GM10248 (cell line): ENCODE results near the gene NAXD.

Experiments used
- CTCF ChIA-PET: fragments of 300-600 bp; sonication (Branson Sonifier 250); formaldehyde crosslinking; extraction: SDS; loops from one replicate; lab custom pipeline; 2021; ENCODE audit warnings: antibody characterized with exemption; lab: Yijun Ruan, JAX
- POLR2A ChIA-PET: fragments of 350-650 bp; sonication (Branson Sonifier 250); formaldehyde crosslinking; extraction: SDS; loops from one replicate; lab custom pipeline; 2020; ENCODE audit warnings: antibody characterized with exemption; lab: Yijun Ruan, JAX
- DNase-seq: peaks from one replicate; pipeline ENCODE4 v3.0.0; 2012; ENCODE audit errors: extremely low spot score
- TF ChIP-seq, protein P1 (sequence below): IDR thresholded peaks from 2 replicates; pipeline ENCODE4 v1.5.1; 2012; ENCODE audit warnings: mild to moderate bottlenecking, low read depth; ENCODE audit errors: extremely low read depth, missing control alignments, control extremely low read depth

Gene NAXD

DNA sequence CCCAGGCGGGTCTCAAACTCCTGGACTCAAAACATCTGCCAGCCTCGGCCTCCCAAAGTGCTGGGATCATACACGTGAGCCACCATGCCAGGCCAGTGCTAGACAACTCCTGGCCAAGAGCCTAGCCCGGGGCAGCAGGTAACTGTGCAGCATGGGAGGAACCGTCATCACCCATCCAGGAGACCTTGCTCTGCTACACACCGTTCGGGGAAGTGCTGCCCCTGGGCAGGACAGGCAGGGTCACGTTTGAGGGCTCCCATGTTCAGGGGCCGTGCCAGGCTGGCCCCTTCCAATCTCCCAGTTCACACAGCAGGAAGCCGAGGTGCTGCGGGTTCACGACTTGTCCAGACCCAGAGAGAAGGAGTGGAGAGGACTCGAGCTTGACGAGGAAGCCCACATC is 35.1 kb downstream of the NAXD start:
- DNase-seq = no peak
- ChIA-PET POLR2A (no interaction called here), CTCF (interaction anchor here (1.7 kb wide), 1 partner anchor 195 kb away, joined by 4 read pairs; no protein-coding TSS in a partner anchor)

DNA sequence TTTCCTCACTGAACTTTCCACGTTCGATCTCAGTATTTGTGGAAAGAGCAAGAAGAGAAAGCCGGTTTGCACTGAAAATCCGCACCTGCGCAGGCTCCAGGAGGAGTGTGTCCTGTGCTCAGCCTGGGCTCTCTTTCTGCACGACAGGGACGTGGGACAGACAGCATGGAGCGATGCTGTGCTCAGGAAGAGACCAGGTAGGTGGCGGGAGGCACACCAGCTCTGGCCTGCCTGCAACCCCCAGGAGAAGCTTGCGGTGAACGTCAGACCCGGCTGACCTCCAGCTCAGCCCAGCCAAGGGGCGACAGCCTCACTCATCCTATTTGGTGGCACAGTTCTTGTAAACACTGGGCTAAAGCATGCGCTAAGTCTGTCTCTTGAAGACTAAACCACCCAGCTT is 35.9 kb downstream of the NAXD start:
- ChIA-PET CTCF (interaction anchor here (1.0 to 1.7 kb wide), 2 partner anchors 9 to 195 kb away, joined by 3 to 4 read pairs; no protein-coding TSS in a partner anchor), POLR2A (no interaction called here)
- TF ChIP-seq, protein P1, sequence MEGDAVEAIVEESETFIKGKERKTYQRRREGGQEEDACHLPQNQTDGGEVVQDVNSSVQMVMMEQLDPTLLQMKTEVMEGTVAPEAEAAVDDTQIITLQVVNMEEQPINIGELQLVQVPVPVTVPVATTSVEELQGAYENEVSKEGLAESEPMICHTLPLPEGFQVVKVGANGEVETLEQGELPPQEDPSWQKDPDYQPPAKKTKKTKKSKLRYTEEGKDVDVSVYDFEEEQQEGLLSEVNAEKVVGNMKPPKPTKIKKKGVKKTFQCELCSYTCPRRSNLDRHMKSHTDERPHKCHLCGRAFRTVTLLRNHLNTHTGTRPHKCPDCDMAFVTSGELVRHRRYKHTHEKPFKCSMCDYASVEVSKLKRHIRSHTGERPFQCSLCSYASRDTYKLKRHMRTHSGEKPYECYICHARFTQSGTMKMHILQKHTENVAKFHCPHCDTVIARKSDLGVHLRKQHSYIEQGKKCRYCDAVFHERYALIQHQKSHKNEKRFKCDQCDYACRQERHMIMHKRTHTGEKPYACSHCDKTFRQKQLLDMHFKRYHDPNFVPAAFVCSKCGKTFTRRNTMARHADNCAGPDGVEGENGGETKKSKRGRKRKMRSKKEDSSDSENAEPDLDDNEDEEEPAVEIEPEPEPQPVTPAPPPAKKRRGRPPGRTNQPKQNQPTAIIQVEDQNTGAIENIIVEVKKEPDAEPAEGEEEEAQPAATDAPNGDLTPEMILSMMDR = no peak
- no peak for DNase-seq

More for the DNA sequence above, 35.1 kb downstream of the NAXD start:
- TF ChIP-seq, protein P1 = no peak

DNA sequence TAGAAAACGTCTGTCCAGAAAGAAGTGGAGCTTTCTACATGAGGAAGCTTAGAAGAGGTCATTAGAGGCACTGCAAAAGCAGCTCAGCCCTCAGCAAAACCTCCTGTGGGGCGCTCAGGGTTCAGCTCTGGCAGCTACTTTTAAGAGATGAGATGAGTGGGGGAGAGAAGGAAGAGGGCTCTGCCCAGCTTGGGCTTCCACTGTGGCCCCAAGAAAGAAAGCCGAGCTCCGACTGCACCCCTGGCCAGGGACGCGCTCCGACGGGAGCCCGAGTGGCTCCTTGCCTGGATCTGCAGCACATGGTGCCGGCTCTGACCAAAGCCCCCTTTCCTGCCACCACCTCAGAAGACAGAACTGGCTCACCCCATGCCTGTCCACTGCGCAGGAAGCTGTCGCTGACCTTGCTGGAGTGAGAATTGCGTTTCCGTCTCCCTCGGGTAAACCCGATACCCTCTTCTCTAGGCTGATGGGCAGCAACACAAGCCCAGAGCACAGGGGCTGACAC is 36.4 kb downstream of the NAXD start:
- ChIA-PET CTCF (interaction anchor here (1.0 to 1.3 kb wide), 2 partner anchors 8 to 61 kb away, joined by 3 read pairs; no protein-coding TSS in a partner anchor), POLR2A (interaction anchor here (0.5 kb wide), 1 partner anchor 64 kb away, joined by 3 read pairs; no protein-coding TSS in a partner anchor)
- no peak for DNase-seq
- TF ChIP-seq, protein P1 = no peak

DNA sequence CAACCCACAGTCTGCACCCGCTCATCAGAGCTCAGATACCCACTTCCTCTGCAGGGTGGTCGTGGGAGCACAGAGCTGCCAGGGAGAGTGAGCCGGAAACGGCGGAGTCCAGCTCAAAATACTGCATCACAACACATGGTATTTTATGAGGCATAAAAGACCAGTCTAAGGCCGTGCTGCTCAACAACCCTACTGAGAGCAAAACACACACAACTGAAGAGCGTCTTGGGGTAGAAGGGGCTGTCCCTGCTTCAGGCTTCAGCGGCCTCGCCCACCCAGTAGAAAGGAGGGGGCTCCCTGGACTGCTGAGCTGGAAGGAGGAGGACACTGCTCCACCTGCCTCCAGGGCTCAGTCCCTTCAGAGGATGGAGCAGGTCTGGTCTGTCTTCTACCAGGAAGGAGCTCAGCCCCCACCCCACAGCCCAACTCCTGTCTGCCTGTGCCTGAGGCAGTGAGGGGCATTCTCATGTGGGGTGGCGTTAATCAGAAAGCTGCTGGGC is 36.9 kb downstream of the NAXD start:
- ChIA-PET CTCF (interaction anchor here (0.7 to 1.7 kb wide), 4 partner anchors 8 to 60 kb away, joined by 3 to 7 read pairs (median 3); no protein-coding TSS in a partner anchor), POLR2A (interaction anchor here (0.5 kb wide), 1 partner anchor 63 kb away, joined by 3 read pairs; no protein-coding TSS in a partner anchor)
- no peak for DNase-seq
- TF ChIP-seq, protein P1 = no peak

DNA sequence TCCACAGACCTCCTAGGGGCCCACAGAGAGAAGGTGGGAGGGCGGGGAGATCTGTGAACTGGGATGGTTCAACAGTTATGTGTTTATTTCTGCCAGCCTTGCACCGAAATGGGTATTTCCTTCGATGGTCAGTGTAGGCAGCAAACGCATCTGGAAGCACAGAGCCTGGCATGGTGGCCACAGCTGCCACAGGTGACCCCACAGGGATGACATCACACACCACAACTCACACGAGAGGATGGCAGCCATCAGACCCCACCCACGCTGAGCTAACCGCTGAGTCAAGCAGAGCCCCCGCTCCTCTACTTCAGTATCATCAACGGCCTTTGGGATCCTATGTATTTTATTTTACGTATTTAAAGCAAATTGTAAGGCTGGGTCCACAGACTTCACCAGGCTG is 37.4 kb downstream of the NAXD start:
- CTCF ChIA-PET = interaction anchor here (0.7 to 1.7 kb wide), 3 partner anchors 14 to 60 kb away, joined by 3 to 7 read pairs (median 3); no protein-coding TSS in a partner anchor
- POLR2A ChIA-PET = no interaction called here
- TF ChIP-seq, protein P1 = no peak
- no peak for DNase-seq

DNA sequence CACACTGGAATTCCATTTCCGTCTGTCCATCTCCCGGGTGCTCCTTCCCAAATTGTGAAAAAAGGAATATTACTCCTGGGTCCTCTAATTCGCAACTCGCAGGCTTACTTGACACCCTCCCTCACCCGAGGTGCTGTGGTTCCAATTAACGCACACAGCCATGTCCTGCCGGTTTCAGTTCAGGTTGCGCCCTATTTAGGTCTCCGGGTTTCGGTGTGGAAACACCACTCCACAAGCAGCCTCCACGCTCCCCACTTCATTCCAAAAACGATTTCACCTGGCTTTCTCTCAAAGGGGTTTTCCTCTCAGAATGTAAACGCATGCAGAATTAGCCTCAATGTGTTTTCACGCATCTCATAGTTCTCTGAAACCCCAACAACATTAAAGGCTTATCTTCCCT is 37.9 kb downstream of the NAXD start:
- no peak for DNase-seq
- TF ChIP-seq, protein P1 = no peak
- POLR2A ChIA-PET = no interaction called here
- CTCF ChIA-PET = interaction anchor here (1.7 to 2.2 kb wide), 2 partner anchors 9 to 14 kb away, joined by 7 to 11 read pairs; no protein-coding TSS in a partner anchor
